Activated CD4-positive, alpha-beta T cell treated with anti-CD3 and anti-CD28 coated beads, Interleukin-2, amount 10 ng/mL, durations not matched to agents 7 days and 5 days (primary cell): ENCODE measurements around the gene SIL1. TPM values are rescaled to one million over a fixed set of nuclear protein-coding genes. Genes with fewer than 3 reads are reported as not detected.
"Not testable (repeated sequence)": the region's sequence is repeated elsewhere in the genome, so short reads cannot be mapped to it uniquely, and the experiment has no call there.

Experiments used
- CTCF ChIA-PET: fragments of 350-600 bp; sonication (Branson Sonifier 250); formaldehyde crosslinking; loops from one replicate; lab custom pipeline; 2021; ENCODE audit warnings: antibody characterized with exemption; lab: Charles Lee
- POLR2A ChIA-PET: fragments of 350-600 bp; sonication (Branson Sonifier 250); formaldehyde crosslinking; loops from one replicate; lab custom pipeline; 2021; ENCODE audit warnings: antibody characterized with exemption; lab: Charles Lee
- DNase-seq: peaks from one replicate; pipeline ENCODE4 v3.0.0-alpha.2; 2020
- H3K27ac Mint-ChIP-seq: one replicate; pipeline ENCODE4 v1.8.0; 2021; ENCODE audit warnings: mild to moderate bottlenecking, moderate library complexity, mixed read lengths
- H3K27me3 Mint-ChIP-seq: one replicate; pipeline ENCODE4 v1.8.0; 2021; ENCODE audit warnings: mixed read lengths
- H3K36me3 Mint-ChIP-seq: one replicate; pipeline ENCODE4 v1.8.0; 2021; ENCODE audit warnings: low read depth, mixed read lengths
- H3K4me1 Mint-ChIP-seq: one replicate; pipeline ENCODE4 v1.8.0; 2021; ENCODE audit warnings: mixed read lengths
- H3K4me3 Mint-ChIP-seq: one replicate; pipeline ENCODE4 v1.8.0; 2021; ENCODE audit warnings: mild to moderate bottlenecking, moderate library complexity, mixed read lengths
- H3K9me3 Mint-ChIP-seq: one replicate; pipeline ENCODE4 v1.8.0; 2021; ENCODE audit warnings: mixed read lengths
- total RNA-seq, 2 experiments: library from RNA; stranded (reverse); gene quantifications; one replicate each; pipeline ENCODE4 v1.2.3, GENCODE V29; 2021

SIL1 gene
- total RNA-seq, 2 experiments from 2014 or later = 9.4 to 9.7 TPM

DNA sequence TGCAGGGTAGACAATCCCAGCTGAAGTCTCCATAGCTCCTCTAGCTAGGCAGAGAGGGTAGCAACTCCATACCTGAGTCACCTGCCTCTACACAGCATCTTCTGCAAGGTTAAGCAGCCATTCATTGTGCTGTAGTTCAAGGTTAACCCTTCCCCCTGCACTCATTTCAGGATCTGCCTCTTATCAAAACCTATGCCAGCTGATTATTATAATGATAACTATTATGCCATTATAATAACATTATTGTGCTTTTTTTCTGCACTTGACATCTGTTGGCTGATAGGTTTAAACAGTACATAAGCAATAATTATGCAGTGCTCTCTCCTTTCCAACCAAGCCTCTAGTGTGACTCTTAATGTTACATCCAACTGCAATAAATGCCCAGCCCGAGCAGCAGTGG, 17.3 kb downstream of the SIL1 start:
- Mint-ChIP-seq H3K9me3 (no peaks in the 10 kb centered on the region), H3K4me1 (peaks cover 5% of the 10 kb centered on the region), H3K27ac (no peak overlapping the region), H3K36me3 (no peaks in the 10 kb centered on the region), H3K27me3 (peaks cover 2% of the 10 kb centered on the region), H3K4me3 (no peak overlapping the region)
- CTCF ChIA-PET = interaction anchor here (0.8 kb wide), 1 partner anchor 13 kb away, joined by 3 read pairs; no protein-coding TSS in a partner anchor
- no peak for DNase-seq
- POLR2A ChIA-PET = no interaction called here

- H3K4me3 Mint-ChIP-seq, DNase-seq, POLR2A ChIA-PET, H3K27me3 Mint-ChIP-seq, H3K36me3 Mint-ChIP-seq, H3K4me1 Mint-ChIP-seq, H3K9me3 Mint-ChIP-seq, H3K27ac Mint-ChIP-seq: not testable (repeated sequence)
- CTCF ChIA-PET = interaction anchor here (0.8 to 0.9 kb wide), 2 partner anchors 12 to 17 kb away, joined by 3 read pairs; no protein-coding TSS in a partner anchor
Measured at GRCh38 chr5:139179778-139180513, 18.2 kb downstream of the SIL1 start.

DNA sequence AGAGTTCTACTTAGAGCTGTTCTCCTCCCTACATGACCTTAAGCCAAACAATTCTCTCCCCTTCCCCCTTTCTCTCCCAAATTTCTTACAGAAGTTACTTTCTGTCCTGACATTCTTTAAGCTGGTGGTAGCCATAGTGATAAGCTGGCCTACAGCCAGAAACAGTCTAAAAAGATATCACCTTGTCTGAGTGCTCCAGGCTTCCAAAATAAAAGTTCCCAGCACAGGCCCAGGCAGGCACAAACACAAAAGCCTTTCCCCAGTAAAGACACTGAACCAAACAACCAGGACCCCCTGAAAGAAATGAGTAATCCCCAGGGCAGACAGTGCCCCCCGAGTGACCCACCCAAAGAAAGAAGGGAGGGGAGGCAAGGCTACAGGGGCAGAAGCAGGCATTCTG, 19.2 kb downstream of the SIL1 start:
- CTCF ChIA-PET = interaction anchor here (0.6 to 1.3 kb wide), 3 partner anchors 16 to 1528 kb away, joined by 3 to 4 read pairs (median 3); no protein-coding TSS in a partner anchor

DNA sequence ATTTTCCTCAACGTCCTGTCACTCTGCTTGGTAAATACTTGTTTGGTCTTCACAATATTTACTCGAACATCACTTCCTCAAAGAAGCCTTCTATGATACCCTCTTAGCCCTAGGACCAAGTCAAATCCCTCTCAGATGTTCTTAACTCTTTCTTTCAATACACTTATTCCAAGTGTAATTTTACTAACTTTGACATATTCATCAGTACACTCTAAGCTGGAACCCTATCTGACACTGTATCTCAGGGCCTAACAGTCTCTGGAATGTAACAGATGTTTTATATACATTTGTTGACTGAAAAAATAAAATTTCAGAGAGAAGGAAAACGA, 19.6 kb downstream of the SIL1 start:
- ChIA-PET POLR2A (no interaction called here), CTCF (interaction anchor here (0.6 to 1.3 kb wide), 2 partner anchors 22 to 1528 kb away, joined by 3 to 4 read pairs; no protein-coding TSS in a partner anchor)
- H3K4me3 Mint-ChIP-seq = no peak overlapping the region
- H3K9me3 Mint-ChIP-seq = no peaks in the 10 kb centered on the region
- no peaks in the 10 kb centered on the region for H3K36me3 Mint-ChIP-seq
- peaks cover 2% of the 10 kb centered on the region for H3K27me3 Mint-ChIP-seq
- peaks cover 5% of the 10 kb centered on the region for H3K4me1 Mint-ChIP-seq
- no peak overlapping the region for H3K27ac Mint-ChIP-seq
- DNase-seq = no peak

More for the DNA sequence above, 19.2 kb downstream of the SIL1 start:
- H3K27me3 Mint-ChIP-seq = peaks cover 2% of the 10 kb centered on the region
- POLR2A ChIA-PET = no interaction called here
- DNase-seq = no peak
- no peaks in the 10 kb centered on the region for H3K9me3 Mint-ChIP-seq
- H3K27ac Mint-ChIP-seq = no peak overlapping the region
- H3K36me3 Mint-ChIP-seq = no peaks in the 10 kb centered on the region
- peaks cover 5% of the 10 kb centered on the region for H3K4me1 Mint-ChIP-seq
- no peak overlapping the region for H3K4me3 Mint-ChIP-seq

DNA sequence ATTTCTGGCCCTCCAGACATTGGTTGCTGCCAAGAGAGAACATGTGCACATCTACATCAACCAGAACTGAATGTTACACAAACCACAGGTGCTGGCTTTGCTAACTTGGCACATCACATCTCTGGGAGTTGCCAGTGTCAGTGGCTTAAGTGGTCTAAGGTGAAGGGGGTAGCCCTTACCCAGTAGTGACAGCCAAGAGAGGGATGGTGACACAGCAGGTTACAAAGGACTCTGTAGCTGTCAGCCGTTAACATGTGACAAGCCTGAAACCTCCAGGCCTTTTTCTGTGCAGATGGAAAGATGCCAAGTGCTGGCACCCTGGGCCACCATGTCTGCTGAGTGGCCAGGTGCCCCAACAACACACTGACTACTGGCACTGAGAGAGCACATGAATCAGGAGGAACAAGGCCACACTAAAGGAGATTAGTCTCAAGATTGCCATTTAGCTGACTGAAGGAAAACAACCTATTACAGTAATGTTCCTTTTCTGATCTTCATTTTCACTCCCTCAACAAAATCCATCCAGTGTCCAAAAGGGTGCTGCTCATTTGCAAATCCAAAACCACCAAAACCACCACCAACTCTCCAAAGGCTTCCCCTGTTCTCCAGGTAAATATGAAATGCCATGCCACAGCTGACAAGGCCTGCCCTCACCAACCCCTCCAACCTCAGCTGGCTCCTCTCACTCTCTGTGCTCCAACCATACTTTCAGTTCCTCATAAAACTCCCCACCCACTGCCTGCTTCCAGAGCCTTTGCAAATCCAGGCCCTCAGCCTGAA, 20.2 kb downstream of the SIL1 start:
- Mint-ChIP-seq H3K4me3 (no peak overlapping the region), H3K36me3 (no peaks in the 10 kb centered on the region), H3K9me3 (no peaks in the 10 kb centered on the region), H3K4me1 (peaks cover 5% of the 10 kb centered on the region), H3K27ac (no peak overlapping the region), H3K27me3 (peaks cover 2% of the 10 kb centered on the region)
- ChIA-PET CTCF (interaction anchor here (0.6 to 1.3 kb wide), 3 partner anchors 15 to 383 kb away, joined by 3 to 5 read pairs (median 4); no protein-coding TSS in a partner anchor), POLR2A (no interaction called here)
- no peak for DNase-seq

- not testable (repeated sequence) for H3K27ac Mint-ChIP-seq
Measured at GRCh38 chr5:139177281-139177680, 20.9 kb downstream of the SIL1 start.

DNA sequence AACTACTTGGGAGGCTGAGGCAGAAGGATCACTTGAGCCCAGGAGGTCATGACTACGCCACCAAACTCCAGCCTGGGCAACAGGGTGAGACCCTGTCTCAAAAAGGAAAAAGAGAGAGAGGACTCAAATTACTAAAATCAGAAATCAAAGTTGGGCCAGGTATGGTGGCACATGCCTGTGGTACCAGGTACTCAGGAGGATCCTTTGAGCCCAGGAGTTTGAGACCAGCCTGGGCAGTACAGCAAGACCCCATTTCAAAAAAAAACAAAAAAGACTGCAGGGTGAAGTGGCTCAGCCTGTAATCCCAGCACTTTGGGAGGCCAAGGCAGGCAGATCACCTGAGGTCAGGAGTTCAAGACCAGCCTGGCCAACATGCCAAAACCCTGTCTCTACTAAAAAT, 23.8 kb downstream of the SIL1 start:
- H3K27ac Mint-ChIP-seq, H3K27me3 Mint-ChIP-seq, H3K9me3 Mint-ChIP-seq, DNase-seq, H3K36me3 Mint-ChIP-seq, H3K4me1 Mint-ChIP-seq, H3K4me3 Mint-ChIP-seq, POLR2A ChIA-PET: not testable (repeated sequence)
- CTCF ChIA-PET = interaction anchor here (0.6 to 0.7 kb wide), 3 partner anchors 99 to 689 kb away, joined by 3 to 5 read pairs (median 4); no protein-coding TSS in a partner anchor

More at GRCh38 chr5:139177281-139177680, 20.9 kb downstream of the SIL1 start:
- CTCF ChIA-PET = interaction anchor here (0.6 to 1.1 kb wide), 3 partner anchors 16 to 382 kb away, joined by 3 to 5 read pairs (median 3); no protein-coding TSS in a partner anchor
- H3K36me3 Mint-ChIP-seq, H3K27me3 Mint-ChIP-seq, H3K4me1 Mint-ChIP-seq, DNase-seq, POLR2A ChIA-PET, H3K4me3 Mint-ChIP-seq, H3K9me3 Mint-ChIP-seq: not testable (repeated sequence)

DNA sequence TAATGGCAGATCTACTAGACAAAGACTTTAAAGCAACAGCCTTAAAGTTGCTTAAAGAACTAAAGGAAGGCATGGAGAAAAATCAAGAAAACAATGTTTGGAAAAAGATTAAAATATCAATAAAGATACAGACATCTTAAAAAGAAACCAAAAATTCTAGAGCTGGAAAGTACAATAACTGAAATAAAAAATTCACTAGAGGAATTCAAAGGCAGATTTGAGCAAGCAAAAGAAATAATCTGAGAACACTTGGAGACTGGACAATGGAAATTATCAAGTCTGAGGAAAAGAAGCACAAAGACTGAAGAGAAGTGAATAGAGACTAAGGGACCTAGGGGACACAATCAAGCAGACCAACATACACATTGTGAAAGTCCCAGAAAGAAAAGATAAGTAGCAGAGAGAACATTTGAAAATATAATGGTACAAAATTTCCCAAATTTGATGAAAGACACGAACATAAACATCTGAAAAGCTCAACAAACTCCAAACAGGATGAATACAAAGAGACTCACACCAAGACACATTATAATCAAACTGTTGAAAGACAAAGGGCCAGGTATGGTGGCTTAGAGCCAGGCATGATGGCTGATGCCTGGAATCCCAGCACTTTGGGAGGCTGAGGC, 26.3 kb downstream of the SIL1 start:
- no peak overlapping the region for H3K4me3 Mint-ChIP-seq
- H3K4me1 Mint-ChIP-seq = no peaks in the 10 kb centered on the region
- H3K27me3 Mint-ChIP-seq = no peaks in the 10 kb centered on the region
- peaks cover 6% of the 10 kb centered on the region for H3K9me3 Mint-ChIP-seq
- ChIA-PET CTCF (no interaction called here), POLR2A (no interaction called here)
- H3K27ac Mint-ChIP-seq = no peak overlapping the region
- peaks cover 4% of the 10 kb centered on the region for H3K36me3 Mint-ChIP-seq
- DNase-seq = no peak

DNA sequence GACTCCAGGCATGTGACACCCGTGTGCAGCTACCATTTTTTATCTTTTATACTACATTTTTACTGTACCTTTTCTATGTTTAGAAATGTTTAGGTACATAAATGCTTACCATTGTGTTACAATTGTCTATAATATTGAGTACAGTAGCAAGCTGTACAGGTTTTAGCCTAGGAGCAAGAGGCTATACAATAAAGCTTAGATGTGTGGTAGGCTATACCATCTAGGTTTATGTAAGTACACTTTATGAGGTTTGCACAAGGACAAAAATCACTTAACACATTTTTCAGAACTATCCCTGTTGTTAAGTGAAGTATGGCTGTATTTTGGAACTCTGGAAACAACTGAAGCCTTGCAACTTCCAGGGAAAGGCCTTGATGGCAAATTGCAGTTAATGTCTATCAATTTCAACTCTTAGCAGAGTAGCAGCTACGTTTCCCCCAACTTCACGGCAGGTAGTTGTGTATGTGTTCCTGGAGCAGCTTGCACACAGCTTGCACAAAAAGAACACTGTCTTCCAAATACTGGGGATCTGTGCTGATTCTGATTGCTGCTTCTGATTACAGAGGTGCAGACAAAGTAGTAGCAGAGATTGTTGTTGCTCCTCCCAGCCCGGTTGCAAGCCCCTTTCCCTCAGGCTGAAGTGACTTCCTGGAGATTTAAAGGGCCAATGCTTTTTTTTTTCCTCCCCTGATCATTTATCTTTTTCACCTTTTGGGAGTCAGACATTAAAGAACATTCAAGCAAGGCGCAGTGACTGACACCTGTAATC, 30.0 kb downstream of the SIL1 start:
- ChIA-PET CTCF (interaction anchor here (1.2 to 2.2 kb wide), 2 partner anchors 10 to 12 kb away, joined by 3 to 6 read pairs; no protein-coding TSS in a partner anchor), POLR2A (no interaction called here)
- no peak for DNase-seq
- Mint-ChIP-seq H3K36me3 (peaks cover 4% of the 10 kb centered on the region), H3K27me3 (no peaks in the 10 kb centered on the region), H3K27ac (no peak overlapping the region), H3K4me1 (no peaks in the 10 kb centered on the region), H3K9me3 (peaks cover 6% of the 10 kb centered on the region), H3K4me3 (no peak overlapping the region)

DNA sequence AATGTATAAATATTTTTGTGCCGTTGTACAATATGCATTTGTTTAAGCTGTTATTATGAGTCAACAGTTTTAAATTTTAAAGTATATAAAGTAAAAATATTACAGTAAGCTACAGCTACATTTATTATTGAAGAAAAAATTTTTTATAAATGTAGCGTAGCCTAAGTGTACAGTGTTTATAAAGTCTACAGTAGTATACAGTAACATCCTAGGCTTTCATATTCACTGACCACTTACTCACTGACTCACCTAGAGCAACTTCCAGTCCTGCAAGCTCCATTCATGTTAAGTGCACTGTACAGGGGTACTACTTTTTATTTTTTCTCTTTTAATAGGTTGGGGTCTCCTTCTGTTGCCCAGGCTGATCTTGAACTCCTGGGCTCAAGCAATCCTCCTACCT, 30.6 kb downstream of the SIL1 start:
- peaks cover 4% of the 10 kb centered on the region for H3K36me3 Mint-ChIP-seq
- no peaks in the 10 kb centered on the region for H3K27me3 Mint-ChIP-seq
- no peak overlapping the region for H3K4me3 Mint-ChIP-seq
- ChIA-PET POLR2A (no interaction called here), CTCF (interaction anchor here (1.2 to 2.2 kb wide), 2 partner anchors 10 to 13 kb away, joined by 3 to 6 read pairs; no protein-coding TSS in a partner anchor)
- H3K9me3 Mint-ChIP-seq = peaks cover 6% of the 10 kb centered on the region
- no peak overlapping the region for H3K27ac Mint-ChIP-seq
- no peak for DNase-seq
- no peaks in the 10 kb centered on the region for H3K4me1 Mint-ChIP-seq

- no peaks in the 10 kb centered on the region for H3K4me1 Mint-ChIP-seq
- POLR2A ChIA-PET = no interaction called here
Measured at GRCh38 chr5:139167063-139167462, 31.1 kb downstream of the SIL1 start.

DNA sequence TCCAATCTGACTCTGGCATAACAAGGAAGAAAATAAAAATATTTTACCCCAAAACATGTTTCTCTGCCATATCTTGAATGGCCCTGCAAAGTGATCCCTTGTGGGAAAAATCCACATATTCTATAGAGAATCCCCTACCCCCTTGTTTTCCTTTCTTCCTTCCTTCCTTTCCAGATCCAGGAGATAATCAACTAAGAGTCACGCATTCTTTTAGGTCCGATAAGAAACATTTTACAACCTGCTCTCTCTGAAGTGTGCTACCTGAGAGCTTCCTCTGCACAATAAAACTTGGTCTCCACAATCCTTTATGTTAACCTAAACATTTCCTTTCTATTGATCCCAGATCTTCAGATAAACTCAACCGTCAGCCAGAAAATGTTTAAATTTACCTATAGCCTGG, 33.3 kb downstream of the SIL1 start:
- H3K4me1 Mint-ChIP-seq, DNase-seq, H3K27me3 Mint-ChIP-seq, H3K9me3 Mint-ChIP-seq, H3K36me3 Mint-ChIP-seq, H3K27ac Mint-ChIP-seq, H3K4me3 Mint-ChIP-seq, POLR2A ChIA-PET: not testable (repeated sequence)
- CTCF ChIA-PET = interaction anchor here (1.2 kb wide), 1 partner anchor 17 kb away, joined by 3 read pairs; no protein-coding TSS in a partner anchor

More at GRCh38 chr5:139167063-139167462, 31.1 kb downstream of the SIL1 start:
- no peak overlapping the region for H3K27ac Mint-ChIP-seq
- CTCF ChIA-PET = interaction anchor here (2.2 kb wide), 1 partner anchor 9 kb away, joined by 6 read pairs; no protein-coding TSS in a partner anchor
- DNase-seq = no peak
- no peaks in the 10 kb centered on the region for H3K27me3 Mint-ChIP-seq
- H3K36me3 Mint-ChIP-seq = peaks cover 4% of the 10 kb centered on the region
- no peak overlapping the region for H3K4me3 Mint-ChIP-seq
- peaks cover 5% of the 10 kb centered on the region for H3K9me3 Mint-ChIP-seq
